ENCODE results near the gene EYA2.
A peak's percentile ranks its signal among the peaks of the same experiment; 100 is the strongest.
"Not testable (repeated sequence)": the region's sequence is repeated elsewhere in the genome, so short reads cannot be mapped to it uniquely, and the experiment has no call there.

The EYA2 gene

DNA sequence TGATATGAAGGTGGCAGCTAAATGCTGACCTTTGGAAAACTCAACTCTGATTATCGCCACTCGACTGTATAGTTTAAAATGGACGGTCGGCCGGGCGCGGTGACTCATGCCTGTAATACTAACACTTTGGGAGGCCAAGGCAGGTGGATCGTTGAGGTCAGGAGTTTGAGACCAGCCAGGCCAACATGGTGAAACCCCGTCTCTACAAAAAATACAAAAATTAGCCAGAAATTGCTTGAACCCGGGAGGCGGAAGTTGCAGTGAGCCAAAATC is 310.1 kb downstream of the EYA2 start:
- not testable (repeated sequence) for DNase-seq (ENCODE audit: low read depth)

DNA sequence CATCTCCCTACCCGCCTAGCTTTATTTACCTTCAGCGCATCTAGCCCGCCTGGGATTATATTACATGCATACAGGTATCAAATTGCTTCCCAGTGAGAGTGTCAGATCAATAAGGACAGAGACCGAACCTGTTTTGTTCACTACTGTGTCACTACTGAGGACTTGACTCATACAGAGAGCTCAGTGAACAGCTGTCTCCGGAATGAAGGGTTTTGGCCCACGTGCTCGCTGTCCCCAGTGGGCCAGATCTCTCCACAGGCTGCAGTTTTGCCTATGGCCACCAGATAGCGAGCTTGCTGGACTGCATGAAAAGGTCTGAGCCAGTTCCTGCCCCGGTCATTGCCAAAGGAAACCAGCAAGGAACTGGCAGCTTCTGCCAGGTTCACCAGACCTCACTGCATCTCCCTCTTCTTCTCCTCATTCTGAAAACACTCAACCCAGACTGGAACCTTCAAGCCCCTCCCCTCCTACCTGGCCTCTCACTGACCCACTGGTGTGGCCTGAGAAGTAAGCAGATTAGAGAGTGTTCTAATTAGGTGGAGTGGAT is 311.0 kb downstream of the EYA2 start:
- no peak for DNase-seq (ENCODE audit: low read depth)

DNA sequence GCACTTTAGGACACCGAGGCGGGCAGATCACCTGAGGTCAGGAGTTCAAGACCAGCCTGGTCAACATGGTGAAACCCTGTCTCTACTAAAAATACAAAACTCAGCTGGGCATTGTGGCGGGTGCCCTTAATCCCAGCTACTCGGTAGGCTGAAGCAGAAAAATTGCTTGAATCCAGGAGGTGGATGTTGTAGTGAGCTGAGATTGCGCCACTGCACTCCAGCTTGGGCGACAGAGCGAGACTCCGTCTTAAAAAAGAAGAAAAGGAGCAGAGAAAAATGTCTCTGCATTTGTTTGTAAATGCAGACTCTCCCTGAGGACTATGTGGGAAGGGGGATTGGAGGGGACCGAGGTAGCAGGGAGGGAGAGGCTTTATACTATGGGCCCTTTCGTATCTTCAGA is 311.9 kb downstream of the EYA2 start:
- DNase-seq (ENCODE audit: low read depth), result not testable (repeated sequence)

DNA sequence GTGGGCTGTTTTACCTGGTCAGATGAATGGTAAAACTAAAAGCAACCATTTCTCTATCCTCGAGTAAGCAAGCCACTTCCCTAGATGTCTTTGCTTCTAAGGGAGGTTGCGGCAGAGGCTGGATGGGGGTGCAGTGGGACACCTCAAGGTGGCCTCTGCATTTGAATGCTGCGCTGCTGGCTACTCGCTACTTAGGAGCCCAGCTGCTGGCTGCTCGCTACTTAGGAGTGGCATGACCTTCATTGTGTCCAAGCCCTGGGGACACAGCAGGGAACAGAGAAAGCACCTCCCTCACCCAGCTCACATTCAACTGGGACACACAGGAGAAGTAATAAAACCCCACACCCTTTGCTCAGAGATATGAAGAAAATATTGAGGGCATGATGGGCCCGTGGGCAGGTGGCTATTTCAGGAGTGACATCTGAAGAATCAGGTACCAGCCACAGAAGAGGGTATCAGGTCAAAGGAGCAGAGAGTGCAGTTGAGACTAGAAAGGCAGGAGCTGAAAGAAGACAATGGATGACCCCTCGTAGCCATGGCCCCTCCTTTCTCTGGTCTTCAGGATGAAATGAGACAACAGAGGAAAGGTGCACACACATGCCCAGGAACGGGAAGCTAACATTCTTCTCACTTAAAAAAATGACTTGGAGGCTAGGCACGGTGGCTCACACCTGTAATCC is 312.5 kb downstream of the EYA2 start:
- DNase-seq (ENCODE audit: low read depth), result no peak

DNA sequence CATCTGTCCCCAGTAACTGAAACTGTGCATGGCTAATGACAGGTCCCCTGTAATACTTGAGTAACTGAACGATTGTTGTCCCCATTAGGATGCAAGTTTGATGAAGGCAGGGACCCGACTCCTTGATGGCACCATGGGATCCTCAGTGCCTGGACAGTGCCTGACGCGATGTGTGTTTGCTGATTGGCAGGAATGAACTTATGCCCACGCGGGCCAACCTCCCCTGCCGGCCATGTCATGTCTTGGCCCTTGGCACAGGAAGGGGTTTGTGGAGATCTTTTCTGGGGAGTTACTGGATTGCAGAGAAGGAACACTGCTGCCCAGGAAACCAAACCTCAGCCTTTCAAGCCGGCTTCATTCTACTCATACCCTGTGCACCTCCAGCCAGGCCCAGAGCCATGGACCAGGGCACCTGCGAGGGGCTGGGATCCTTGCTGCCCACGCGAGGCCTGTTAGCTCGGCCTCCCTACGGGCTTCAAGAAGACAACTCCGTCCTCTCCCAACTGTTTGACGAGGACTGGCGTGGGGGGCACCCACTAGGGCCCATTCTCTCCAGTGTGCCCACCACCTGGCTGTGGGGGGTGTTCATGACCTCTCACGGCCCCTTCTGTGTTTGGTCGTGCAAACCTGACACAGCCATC is 314.0 kb downstream of the EYA2 start:
- no peak for DNase-seq (ENCODE audit: low read depth)

DNA sequence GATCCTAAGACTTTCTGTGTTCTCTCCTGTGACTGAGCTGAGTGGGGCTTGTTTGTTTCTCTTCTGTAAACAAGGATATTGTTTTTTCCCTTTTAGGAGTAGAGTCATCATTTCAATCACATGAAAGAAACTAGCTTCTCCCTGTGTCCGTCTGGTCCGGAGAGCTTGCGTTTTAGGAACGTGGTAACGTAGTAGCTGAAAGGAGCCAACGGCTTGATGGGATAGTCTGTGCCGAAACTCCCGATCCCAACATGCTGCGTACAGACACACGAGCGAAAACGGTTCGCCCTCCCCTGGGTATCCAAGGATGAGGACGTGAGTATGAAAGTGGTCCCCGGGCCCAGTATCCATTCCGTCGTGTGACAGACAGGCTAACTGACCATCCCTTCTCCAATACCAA is 315.3 kb downstream of the EYA2 start:
- DNase-seq (ENCODE audit: low read depth), result no peak

DNA sequence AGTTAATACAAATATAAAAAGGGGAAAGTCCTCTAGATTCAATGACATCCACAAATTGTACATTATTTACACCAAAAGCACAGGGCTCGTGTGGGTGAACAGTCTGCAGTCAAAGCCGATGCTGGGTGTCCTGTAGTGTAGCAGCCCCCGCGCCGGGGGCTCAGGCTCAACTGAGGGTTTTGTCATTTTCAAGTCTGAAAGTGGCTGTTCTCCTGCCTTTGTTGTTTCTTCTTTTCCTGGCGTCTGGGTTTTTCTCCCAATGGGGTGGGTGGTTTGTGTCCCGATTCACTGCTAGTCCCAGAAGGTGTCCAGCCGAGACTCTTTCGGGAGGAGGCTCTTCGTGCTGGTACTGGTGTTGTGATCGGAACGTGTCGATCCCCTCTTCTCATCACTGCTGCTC is 315.8 kb downstream of the EYA2 start:
- DNase-seq (ENCODE audit: low read depth), result no peak

DNA sequence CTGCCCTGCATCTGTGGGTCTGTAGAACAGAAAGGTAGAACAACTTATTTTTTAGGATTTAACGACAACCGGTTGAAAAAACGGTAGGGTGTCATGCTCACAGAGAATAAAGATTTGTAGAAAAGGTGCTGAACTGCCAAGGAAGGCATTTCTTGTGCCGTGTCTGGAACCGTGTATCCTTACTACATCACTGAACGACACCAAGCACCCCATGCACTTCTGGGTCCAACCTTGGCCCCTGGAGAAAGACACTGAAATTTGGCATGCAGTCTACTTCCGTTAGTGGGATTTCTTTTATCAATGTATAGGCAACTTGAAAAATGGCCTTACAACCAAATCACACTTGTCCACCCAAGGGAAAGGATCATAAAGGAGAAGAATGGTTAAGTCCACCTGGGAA is 316.4 kb downstream of the EYA2 start:
- no peak for DNase-seq (ENCODE audit: low read depth)

DNA sequence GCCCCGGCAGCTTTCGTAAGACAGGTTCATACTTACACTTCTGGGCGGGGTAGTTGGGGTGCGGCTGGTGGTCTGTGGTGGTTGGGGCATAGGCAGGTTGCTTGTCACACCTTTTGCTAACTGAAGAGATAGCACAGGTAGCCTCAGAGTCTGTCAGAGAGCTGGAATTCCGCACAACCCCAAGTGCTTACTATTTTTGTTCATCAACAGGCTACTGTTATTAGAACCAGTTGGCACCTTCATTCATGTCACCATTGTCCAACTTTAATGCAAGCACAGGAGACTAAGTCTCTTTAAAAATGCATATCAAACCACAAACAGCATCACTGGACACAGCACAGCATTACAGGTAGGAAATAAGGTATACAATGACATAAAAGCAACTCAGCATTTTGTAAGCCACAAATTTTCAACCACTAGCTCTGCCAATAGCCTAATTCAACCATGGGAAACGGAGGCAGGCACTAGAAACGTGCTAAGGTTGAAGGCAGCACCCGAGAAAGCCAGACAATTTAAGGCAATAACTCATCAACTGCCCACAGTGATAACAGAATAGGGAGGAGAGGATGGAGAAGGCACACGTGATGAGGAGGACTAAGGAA is 318.1 kb downstream of the EYA2 start:
- DNase-seq (ENCODE audit: low read depth), result no peak

DNA sequence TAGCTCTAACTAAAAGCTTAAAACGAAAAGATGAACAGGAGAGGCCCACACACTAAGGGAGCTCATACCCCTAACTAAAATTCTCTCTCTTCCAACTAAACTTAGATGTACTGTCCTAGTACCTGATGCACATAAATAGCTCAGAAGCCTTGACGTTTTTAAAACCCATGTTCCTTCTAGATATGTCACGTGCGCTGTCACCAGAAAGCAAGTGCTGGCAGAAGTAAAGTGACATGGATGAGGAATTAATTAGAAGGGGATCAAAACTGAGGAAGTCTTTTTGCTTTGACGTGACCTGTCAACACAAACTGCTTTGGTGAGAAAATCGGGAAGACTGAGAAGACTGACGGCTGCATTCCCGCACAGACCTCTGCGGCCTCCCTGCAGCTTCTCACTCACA is 319.3 kb downstream of the EYA2 start:
- no peak for DNase-seq (ENCODE audit: low read depth)

DNA sequence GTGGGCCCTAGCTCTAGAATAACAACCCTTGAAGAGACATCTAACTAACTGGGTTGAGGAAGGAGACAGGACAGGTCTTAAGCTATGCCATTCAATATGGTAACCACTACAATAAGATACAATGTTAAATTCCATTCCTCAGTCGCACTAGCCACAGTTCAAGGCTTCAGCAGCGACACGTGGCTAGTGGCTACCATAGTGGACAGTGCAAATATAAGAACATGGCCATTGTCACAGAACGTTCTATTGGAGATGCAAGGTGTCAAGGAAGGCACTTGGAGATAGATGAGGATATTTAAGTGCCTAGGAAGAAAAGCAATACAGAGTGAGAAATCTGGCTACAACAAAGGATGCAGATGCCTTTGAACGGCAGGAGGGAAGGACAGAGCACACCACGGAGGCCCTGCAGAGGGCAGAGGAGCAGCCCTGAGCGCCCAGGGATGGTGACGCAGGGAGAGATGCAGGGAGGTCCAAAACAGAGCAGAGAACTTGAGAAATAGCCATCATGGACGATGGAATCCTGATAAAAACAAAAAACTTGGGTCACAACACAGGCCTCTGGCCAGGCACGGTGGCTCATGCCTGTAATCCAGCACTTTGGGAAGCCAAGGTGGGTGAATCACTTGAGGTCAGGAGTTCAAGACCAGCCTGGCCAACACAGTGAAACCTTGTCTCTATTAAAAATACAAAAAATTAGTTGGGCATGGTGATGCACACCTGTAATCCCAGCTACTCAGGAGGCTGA is 321.2 kb downstream of the EYA2 start:
- no peak for DNase-seq (ENCODE audit: low read depth)

DNA sequence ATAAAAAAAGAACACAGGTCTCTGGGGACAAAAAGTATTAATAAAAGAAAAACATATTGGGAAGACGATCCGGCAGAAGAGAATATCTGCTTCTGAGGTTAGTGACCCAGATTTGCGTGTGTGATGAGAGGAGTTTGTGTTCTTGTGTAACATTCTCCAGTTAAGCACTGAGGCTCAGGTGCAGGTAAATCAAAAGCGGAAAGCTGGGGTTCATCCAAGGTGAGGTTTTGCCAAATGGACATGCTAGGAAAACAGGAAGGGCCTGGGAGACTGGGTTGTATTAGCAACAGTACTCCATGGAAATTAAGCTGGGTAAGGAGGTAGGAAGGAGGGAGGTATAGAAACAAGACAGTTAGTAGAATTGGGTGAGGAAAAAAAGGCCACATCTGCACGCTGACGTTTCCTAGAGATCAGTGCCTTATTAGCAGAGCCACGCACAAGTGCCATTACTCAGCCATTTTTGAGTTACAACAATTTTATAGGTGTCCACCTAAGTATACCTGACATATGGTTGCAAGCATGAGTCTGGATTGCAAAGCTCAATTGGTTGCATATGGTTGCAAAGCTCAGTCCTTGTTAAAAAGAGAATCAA is 322.3 kb downstream of the EYA2 start:
- no peak for DNase-seq (ENCODE audit: low read depth)

DNA sequence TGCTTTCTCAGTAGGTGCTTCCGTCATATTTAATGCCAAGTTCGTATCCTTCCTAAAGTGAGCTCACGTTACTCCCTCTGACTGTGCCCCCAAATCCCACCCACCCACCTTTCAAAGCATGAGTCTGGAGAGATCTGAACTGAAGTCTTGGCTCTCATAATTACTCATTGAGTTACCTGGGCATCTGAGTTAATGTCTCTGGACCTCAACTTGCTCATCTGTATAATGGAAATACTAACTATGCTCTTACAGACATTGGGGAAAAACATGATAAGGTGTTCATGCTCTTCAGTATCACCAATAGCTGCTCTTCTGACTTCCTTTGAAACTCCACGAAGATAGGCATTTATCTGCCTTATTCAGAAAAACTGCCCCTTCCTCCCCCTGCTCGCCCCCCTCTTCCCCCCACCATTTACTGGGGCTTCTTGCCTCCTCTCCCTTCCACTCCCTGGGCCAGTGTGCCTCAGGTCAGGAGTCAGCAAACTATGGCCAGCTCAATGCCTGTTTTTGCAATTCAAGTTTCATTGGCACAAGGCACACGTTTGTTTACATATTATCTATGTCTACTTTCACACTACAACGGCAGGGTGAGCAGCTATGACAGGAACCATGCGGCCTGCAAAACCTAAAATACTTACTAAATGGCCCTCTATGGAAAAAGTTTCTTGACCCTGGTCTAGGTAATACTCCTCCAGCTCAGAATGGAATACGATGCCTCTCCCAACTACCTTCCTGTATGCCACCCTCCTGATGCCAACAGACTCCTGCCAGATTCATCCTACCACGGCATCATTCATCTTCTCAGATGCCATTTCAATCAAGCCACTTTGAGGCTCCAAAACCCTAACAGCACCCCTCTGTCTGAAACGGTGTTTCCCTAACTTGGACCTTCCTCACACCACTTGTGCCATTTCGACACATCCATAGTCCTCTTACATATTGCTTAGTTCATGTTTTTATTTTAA is 323.1 kb downstream of the EYA2 start:
- DNase-seq (ENCODE audit: low read depth), result no peak

DNA sequence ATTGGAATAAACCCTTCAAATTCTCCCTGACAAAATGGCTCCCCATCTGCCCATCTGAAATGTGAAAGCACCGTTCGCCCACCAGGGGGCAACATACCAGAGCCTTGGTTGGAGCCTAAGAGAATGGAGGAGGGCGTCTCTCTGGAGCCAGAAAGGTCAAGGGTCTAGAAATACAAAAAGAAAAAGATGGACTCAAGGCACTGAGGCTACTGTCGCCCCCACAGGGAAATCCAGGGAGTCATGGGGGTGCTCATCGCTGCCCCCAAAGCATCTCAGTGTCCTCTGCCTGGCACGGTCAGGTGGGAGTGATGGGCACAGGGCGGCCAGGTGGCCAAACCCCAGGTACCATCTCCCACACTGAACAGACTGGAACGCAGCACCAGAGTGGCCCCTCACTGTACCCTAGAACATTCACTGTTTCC is 325.5 kb downstream of the EYA2 start:
- peak; percentile 12 for DNase-seq (ENCODE audit: low read depth)

DNA sequence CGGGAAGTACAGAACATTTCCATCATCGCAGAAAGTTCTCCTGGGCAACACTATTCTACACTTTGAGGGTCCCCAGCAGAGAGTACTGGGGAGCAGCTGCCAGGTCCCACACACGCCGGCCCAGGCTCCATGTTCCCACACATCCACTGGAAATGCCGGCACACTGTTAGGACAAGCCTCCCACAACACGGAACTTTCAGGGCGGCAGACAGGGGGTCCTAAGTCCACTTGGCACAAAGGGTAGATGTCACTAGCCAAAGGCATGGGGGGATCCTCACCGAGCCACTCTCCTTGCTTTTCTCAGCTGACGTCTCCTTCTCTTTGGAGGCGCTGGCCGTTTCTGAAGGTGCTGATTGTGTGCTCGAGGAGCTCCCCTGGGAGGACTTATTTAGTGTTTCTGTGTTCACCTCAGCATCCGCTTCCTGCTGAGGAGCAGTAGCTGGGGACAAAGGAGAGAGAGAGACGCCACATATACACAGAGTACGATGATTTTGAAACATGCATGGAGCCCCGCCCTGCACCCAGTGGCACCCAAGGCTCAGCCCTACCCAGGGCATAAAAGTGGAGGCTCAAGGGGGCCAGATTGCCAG is 326.5 kb downstream of the EYA2 start:
- DNase-seq (ENCODE audit: low read depth), result no peak

DNA sequence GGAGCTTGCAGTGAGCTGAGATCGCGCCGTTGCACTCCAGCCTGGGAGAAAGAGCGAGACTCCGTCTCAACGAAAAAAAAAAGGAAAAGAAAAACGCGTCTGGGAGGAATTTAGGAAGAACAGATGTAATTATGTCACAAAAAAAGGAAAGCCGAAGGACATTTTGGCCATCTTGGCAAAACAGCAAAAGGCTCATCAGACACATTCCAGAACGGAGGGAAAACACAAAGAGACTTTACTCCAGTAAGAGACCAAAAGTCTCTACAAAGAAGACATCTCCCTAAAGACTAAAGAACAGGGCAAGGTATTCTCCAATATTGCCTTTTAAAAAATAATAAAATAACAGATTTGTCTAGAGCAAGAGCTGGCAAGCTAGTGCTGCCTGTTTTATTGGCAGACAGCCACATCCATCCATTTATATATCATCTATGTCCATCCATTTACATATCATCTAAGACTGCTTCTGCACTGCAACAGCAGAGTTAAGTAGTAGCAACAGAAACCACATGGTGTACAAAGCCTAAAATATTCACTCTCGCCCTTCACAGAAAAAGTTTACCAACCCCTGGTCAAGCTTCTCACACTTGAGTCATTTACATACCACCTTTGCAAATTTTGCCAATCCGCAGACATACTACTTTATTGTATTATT is 328.0 kb downstream of the EYA2 start:
- DNase-seq (ENCODE audit: low read depth), result no peak

DNA sequence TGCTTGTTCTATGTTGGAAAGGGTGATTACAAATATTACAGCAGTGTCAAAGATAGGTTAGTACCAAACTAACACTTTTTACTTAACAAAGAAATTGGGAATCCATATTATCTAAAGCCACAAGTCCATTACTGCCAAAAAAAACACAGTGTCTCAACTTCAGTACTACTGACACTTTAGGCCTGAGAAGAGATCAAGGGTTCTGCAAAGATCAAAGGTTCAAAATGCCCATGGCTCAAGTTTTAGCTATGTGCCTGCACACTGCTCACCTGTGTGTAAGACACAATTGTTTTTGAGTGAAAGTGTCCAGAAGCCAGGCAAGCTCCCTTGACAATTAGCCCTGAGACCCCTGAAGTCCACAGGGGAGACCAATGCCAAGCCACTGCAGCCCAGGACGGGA is 329.3 kb downstream of the EYA2 start:
- no peak for DNase-seq (ENCODE audit: low read depth)

DNA sequence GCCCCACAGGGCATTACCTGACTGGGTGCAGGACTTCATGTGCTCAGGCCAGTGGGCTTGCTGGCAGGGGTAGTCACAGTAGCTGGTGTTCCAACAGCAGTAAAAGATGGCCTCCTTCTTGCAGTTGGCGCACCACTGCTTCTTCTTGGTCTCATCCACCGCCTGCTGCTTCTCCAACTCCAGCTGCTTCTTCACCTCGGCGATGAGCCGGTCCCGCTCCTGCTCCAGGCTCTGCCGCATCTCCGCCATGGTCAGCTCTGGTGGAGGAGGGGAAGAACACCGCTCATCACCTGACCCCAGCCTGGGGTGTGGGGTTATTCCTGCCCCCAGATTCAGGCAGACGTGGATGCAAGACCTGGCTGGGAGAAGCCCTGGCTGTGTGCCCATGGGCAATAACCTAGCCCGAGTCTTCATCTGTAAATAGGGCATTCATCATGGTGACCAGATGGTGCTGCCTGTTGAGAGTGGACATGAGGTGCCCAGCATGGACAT is 329.7 kb downstream of the EYA2 start:
- DNase-seq (ENCODE audit: low read depth), result no peak

DNA sequence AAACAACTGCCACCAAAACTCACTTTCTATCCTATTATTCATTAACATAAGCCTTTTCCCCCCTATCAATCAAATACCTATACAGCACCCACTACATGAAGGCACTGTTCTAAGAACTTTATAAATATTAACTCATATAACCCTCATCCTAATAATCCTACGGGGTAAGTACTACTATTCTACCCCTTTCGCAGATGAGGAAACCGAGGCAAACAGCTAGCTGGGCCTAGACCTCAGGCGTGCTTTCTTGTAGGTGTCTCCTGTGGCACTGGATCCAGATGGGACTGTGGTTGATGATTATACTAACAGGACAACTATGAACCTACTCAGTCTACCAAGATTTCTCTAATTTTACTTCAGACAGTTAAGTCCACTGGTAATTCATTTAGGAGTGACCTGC is 330.2 kb downstream of the EYA2 start:
- DNase-seq (ENCODE audit: low read depth), result no peak

DNA sequence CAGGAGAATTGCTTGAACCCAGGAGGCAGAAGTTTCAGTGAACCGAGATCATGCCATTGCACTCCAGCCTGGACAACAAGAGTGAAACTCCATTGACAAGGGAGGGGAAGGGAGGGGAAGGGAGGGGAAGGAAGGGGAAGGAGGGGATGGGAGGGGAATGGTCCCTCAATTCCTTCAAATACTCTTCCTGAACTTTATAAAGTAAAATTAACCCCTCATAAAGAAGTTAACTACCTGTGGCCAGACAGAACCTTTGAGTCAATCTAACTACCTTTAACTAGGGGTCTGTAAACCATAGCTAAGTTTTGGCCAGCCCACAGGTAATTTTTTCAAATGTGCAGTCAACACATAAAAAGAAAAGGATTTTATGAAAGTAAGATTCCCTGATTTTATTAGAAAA is 330.8 kb downstream of the EYA2 start:
- no peak for DNase-seq (ENCODE audit: low read depth)
